Subcutaneous adipose tissue (tissue), 4 donors: ENCODE results near the gene RTN4R. TPM values are rescaled to one million over a fixed set of nuclear protein-coding genes. Genes with fewer than 3 reads are reported as not detected.

Source experiments
- CTCF ChIP-seq: fragments of 450-650 bp; IDR thresholded peaks from one replicate; pipeline ENCODE4 v1.5.1; 2016; ENCODE audit warnings: low read depth, mild to moderate bottlenecking, control low read depth, antibody characterized with exemption, moderate library complexity
- total RNA-seq, 4 donors: library from RNA; depleted of rRNA; stranded (reverse); fragments of >200 nt; gene quantifications; one replicate each; pipeline ENCODE4 v1.1.0, GENCODE V29; 2016

The RTN4R gene
- total RNA-seq, 4 donors from 2014 or later = 0.68 to 0.82 TPM; not detected in 2

DNA sequence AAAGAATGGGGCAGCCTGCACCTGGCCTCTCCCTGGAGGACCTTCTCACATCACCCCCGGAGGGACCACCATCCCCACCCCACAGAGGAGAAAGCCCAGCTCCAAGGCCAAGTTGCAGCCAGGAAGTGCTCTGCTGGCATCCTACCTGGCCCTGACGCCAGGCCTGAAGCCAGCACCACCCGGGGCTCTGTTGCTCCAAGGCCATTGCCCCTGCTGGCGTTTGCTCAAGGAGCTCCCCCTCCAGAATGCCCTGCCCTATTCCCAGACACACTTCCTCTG is 10.2 kb downstream of the RTN4R start:
- TF ChIP-seq CTCF = no peak

GRCh38 chr22:20257212-20258020 is 10.7 kb downstream of the RTN4R start:
- TF ChIP-seq CTCF = no peak

GRCh38 chr22:20256551-20257211 is 11.4 kb downstream of the RTN4R start:
- no peak for TF ChIP-seq CTCF

- no peak for TF ChIP-seq CTCF
Observed at GRCh38 chr22:20256027-20256426, 12.1 kb downstream of the RTN4R start.

DNA sequence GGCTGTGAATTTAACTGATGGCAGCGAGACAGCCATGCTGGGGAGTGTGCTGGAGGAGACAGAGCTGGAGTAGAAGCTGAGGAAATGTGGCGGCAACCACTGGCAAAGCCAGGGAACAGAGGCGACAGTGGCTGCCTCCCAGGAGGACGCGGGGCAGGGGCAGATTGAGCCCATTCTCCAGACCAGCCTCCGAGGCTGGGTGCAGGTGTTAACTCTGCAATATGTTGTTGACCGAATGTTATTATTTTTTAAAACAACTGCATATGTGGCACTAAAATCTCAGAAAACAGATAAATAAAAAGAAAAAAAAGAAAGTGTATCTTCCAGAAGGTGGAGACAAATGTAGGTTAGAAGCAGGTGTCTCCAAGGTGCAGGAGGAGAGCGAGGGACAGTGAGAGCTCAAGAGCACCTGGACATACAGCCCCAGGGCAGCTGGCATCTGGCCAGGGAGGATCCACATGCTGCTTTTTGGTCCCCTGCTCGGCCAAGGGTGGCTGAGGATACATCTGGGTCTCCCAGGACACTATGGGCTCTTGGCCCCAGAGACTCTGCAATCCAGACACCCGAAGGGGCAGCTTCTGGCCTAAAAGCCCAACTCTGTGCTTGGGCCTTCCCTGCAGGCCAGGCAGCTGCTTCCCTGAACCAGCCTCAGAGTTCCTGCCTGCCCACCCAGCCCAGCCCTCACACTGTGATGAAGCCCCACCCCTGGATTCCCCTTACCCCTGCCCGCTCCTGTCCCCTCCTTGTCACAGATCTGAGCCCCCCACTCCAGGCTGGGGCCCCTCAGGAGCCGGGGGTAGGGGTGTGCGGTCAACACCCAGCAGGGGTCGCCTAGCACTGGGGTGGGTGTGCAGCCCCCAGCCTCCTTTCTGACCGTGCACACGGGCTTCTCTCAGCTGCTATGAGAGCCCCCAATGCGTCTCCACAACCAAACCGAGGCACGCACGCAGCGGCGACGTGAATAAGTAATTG is 12.9 kb downstream of the RTN4R start:
- TF ChIP-seq CTCF = no peak

- no peak for TF ChIP-seq CTCF
Observed at GRCh38 chr22:20253161-20253560, 15.0 kb downstream of the RTN4R start.

GRCh38 chr22:20251981-20252380 is 16.1 kb downstream of the RTN4R start:
- no peak for TF ChIP-seq CTCF
